Fibroblast of skin of abdomen (primary cell): ENCODE results near the gene CISTR.
"Not testable (repeated sequence)": the region's sequence is repeated elsewhere in the genome, so short reads cannot be mapped to it uniquely, and the experiment has no call there.

Experiments used
- DNase-seq: peaks from one replicate; pipeline ENCODE4 v3.0.0-alpha.2; 2013

CISTR gene

DNA sequence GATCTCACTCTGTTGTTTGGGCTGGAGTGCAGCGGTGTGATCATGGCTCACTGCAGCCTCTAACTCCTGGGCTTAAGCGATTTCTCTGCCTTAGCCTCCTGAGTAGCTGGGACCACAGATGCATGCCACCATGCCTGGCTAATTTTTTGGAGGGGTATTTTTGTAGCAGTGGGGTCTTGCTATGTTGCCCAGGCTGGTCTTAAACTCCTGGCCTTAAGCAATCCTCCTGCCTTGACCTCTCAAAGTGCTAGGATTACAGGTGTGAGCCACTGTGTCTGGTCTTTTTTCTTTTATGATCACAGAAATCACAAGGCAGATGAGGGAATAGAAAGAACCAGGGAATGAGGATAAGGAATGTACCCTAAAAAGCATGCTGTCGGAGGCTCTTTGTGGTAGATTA is 11.0 kb upstream of the CISTR start:
- DNase-seq, result not testable (repeated sequence)

DNA sequence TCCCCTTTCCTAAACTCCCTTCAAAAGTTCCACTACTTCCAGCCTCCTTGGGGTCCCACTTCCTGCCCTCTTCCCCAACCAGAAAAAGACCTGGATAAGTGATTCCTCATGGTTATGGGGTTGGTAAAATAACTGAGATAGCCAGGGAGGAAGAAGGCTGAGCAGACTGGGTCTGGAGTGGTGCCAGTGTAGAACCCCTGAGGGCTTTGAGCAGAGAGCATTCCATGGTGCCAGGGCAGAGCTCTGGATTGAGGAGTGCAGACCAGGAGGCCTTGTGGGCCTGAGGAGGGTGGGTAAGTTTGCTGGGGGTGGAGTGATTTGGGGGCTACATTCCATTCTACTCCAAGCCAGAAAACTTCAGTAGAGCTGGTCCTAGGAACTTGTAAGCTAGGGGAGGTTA is 9.5 kb upstream of the CISTR start:
- DNase-seq, result no peak

DNA sequence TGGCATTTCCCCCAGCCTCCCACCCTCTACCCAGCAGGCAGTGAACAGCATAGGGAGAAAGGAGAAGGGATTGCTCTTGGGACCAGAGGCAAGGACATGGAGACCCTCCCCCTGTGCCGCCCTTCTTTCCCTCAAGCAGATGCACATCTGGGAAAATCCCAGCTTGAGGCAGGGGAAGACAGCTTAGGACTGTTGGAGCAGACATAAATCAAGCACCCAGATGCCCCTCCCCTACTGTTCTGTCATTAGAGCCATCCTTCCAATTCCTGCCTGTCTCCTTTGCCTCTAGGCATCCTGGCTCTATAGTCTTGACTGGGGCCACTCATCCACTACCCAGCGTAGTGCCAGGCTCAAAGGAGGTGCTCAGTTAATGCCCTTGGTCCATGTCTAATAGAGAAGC is 7.5 kb upstream of the CISTR start:
- no peak for DNase-seq

DNA sequence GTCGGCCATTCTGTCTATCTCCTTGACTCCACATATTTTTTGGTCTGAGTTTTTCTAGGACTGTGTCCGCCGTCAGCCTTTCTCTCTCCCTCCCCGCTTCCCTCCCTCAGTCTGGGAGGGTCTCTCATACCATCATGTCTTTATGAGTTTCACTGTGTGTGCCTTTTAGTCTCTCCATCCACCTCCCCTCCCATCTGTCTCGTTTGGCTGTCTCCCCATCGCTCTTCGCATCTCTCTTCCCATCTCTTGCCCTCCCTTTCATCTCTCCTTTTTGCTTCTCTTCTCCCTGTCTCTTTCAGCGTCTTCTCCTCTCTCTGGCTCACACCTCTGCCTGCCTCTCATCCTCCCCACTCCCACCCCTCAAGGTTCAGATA is 6.9 kb upstream of the CISTR start:
- no peak for DNase-seq

DNA sequence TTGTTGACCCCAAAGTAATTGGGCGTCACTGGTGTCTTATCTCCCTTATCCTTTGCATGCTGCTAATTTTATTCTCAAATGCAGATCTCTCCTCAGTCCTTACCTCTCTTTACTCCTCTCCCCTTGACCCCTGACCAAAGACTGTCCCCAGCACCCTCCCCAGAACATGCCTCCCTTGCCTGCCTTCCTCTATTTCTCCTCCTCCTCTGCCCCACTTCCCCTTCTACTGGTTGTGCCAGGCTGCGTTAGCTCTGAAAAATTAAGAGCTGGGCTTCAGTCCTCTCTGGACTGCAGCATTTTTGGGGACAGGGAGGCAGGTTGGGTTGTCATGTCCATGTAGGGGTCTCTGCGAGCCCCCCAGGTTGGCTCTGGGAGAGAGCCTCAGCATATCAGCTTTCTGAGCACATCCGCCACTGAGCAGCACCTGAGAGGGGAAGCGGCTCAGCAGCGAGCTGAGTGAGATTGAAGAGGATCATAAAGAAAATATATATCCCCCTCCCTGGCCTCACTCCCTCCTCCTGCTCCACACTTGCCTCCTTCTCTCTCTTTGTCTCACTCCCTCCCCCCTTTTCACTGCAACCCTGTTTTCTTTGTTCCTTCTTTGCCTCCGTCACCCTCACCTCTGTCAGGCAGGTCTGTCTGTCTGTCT is 6.4 kb upstream of the CISTR start:
- DNase-seq, result no peak

DNA sequence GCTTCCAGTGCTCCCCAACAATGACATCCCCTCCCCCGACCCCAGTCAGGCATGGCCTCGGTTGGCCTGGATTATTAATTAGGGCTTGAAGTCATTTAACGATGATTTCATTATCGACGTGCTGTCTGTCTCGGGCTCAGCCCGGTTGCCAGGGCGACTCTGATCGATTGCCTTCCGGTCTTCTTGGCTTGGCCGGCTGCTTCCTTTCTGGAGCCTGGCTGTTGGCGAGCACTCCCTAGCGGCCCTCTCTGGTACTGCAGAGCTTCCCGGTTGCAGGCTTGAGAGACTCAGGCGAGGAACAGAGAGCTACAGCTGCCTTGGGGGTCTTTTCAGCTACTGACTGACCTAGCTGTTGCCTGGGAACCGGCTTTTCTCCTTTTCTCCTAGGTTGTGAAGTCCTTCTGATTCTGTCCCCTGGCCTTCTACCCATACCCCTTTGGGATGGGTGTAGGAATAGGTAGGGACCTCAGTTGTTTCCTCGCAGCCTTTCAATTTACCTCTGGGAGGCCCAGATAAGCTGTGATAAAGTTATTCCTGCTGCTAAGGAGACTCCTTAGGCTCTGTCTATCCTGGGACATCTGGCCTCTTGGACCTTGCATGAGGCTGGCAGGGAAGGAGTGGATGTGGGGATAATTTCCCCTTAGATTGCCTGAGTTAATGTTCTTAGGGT is 5.5 kb upstream of the CISTR start:
- peak; percentile 52 for DNase-seq

DNA sequence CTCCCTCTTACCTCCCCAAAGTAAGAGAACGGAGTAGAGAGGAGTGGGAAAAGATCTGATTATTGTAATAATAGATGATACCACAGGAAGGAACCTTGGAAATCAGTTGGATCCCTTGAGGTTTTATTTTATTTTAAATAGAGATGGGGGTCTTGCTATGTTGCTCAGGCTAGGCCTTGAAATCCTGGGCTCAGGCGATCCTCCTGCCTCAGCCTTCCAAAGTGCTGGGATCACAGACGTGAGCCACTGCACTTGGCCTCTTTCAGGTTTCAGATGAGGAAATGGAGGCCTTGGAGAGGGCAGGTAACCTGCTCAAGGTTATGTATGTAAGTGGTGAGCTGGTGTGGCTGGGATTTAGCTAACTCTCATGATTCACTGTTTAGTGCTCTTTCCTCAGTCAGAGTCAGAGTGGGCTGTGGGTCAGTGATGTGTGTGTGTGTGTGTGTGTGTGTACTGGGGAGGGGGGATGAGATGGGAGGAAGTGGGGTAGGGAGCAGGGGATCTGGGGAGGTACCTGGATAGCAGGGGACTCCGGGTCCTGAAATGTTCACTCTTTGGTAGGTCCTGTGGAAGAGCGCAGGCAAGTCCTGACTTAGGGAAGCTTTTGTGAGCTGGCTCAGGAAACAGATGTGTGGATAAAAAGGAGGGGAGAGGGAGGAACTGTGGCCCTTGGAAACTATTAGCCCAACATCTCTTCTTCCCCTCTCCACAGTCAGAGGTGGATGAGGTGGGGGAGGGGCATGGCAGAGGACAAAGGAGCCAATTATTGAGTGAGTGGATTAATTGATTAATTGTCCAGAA is 4.7 kb upstream of the CISTR start:
- no peak for DNase-seq

DNA sequence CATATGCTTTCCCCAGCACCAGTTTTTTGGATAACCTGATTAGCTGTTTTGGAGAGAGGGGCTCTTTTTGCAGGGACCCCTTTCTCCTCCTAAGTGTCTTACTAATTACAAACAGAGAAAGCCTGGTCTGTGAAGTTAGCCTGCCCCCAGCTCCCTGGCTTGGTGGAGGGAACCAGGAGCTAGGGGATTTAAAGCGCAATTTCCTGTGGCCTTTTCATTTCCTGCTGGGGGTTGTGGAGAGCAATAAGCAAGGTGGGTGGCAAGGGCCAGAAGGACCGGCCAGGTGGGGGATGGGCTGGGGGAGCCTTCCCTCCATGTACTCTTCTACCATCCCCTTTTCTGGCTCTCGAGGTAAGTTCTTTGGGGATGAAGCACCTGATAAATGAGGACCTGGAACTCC is 4.1 kb upstream of the CISTR start:
- DNase-seq, result no peak

DNA sequence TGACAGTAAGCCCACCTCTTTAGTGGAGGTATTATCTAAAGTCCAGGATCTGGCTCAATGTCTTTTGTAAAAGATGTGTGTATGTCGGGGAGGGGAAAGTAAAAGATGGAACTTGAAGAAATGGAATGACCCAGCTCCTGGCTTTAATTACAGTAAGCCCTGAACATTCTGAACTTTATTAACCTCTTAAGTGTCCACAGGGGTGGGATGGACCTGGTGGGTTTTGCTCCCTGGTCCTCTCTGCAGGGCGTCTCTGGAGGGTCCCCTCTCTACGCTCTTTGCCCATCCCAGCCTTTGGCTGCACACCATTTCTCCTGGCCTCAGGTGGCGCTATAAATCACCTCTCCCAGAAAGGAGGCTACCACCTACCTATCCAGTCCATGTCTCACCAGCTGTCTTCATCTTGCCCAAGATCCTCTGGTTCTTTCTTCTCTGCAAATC is 3.7 kb upstream of the CISTR start:
- no peak for DNase-seq

DNA sequence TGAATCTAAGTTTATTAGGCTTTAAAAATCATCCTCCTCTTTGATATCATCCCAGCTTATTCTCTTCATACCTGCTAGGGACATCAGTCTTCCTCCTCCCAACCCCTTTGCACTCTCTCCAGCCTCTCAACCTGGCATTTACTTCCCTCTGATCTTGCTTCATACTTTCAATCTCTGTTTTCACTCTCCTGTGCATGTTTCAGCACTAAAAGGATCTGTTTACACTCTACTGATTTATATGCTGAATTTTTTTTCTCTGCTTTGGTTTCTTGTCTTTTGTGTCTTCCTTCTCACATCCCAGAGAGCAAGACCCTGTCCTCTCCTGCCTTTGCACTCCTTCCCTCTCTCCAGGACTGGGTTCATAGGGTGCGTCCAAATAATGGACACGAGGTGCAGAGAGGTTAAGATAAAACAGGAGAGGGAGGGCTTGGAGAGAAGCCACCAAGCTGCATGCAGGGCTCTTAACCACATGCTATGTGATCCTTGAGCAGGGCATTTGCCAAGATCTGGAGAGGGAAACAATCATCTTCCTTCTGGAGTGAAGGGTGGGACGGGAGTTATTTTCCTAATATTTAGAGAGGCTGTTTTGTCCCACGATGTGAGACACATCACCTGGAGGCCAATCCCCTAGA is 3.0 kb upstream of the CISTR start:
- peak; percentile 26 for DNase-seq

DNA sequence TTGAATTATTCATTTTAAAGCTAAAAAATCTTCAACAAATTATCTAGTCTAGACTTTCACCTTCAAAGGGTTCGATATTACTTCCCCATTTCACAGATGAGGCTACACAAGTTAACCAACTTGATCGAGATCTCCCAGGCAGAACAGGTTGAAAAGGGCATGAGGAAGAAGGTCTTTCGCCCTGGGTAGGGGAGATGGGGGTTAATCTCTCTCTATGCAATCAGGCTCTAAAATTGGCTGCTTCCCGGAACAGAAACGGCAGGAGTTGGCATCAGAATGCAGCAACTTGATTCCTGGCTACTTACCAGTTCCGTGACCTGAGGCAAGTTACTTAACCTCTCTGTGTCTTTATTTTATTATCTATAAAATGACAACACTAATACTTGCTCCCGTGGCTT is 2.4 kb upstream of the CISTR start:
- DNase-seq, result no peak

DNA sequence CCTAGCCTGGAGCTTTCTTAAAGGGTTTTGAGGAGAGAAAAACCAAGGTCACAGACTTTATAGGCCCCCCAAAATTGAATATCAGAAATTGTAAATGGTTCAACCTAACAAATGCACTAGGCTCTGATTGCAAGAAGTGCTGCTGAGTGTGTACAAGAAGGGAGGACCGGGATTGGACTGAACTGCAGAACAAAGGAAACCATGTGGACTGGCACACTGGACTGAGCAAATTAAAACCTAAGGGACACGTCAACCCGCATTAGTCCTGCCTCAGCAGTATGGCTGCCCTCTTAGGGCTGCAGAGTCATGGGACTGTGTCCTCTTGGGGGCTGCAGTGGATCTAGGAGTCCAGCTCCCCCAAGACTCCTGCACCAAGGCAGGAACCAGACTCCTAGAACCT is 842 bp upstream of the CISTR start:
- DNase-seq, result no peak

DNA sequence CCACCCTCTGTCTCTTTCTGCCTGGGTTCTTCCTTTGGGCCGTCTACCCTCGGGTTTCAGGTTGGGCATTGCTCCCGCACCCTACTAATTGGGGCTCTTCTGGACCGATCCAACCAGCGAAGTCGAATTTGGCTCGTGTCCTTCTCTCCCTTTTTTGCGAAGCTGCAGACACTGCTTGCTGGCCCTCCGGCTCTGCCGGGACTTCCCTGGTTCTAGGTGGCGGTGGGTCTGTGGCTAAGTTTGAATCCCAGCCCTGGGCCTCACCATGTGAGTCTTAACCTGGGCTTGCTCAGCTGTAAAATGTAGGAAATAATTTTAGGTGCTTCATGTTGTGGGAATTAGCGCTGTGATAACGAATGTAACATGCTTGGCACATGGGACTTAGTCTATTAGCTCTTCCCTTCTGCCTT is 418 bp upstream of the CISTR start:
- DNase-seq, result no peak

DNA sequence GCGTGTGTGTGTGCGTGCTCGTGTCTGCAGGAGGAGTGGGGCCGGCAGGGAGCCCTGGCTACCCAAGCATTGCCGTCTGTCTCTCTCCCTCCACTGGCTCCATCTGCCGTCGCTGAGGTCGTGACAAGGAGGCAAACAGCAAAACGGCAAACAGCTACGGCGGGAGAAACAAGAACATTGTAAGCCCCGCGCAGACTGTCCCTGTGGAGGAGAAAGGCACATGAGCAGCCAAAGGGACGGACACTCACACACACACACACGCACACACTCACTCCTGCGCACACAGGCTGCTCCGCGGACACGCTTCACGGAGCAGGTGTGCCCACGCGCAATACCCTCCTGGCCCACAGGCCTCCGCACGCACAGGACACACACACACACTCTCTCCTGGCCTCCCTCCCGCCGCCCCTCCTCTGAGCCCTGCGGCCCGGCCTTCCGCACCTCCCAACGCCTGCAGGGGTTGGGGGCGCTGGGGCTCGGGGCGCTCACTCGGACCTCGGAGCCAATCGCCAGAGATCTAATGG is 905 bp downstream of the CISTR start:
- no peak for DNase-seq

DNA sequence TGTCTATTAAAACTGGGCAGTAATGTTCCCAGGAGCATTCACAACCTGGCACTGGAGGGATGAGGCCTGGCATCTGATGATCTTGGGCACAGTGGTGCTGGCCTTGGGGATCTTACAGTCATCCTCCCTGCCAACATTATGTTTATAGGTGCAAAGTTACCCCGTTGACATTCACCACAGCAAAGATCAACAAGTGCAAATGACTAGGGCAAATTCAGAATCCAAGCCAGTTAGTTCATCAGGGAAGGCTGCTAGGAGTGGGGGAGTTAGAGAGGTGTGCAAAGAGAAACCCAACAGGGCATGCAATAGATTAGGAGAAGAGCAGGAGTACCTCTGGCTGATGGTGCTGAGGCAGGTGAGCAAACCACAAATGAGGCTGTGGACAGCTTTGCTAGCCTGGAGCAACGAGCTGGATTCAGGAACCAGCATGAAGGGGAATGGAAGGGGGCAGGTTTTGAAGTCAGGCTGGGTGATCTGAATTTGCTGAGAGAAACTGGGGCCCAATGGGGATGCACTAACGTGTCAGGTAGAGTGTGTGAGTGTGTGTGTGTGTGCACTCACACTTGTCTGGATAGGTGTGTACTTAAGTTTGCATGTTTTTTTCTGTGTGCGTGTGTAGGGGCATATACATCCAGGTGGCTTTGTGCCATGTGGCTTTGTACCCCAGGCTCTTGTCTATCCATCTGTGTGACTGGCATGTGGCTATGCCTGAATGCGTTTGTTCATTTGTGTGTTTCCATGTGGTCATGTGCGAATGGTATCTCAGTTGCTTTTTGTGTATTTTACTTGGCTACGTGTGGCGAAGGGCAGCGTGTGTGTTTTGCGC is 1.6 kb downstream of the CISTR start:
- no peak for DNase-seq

DNA sequence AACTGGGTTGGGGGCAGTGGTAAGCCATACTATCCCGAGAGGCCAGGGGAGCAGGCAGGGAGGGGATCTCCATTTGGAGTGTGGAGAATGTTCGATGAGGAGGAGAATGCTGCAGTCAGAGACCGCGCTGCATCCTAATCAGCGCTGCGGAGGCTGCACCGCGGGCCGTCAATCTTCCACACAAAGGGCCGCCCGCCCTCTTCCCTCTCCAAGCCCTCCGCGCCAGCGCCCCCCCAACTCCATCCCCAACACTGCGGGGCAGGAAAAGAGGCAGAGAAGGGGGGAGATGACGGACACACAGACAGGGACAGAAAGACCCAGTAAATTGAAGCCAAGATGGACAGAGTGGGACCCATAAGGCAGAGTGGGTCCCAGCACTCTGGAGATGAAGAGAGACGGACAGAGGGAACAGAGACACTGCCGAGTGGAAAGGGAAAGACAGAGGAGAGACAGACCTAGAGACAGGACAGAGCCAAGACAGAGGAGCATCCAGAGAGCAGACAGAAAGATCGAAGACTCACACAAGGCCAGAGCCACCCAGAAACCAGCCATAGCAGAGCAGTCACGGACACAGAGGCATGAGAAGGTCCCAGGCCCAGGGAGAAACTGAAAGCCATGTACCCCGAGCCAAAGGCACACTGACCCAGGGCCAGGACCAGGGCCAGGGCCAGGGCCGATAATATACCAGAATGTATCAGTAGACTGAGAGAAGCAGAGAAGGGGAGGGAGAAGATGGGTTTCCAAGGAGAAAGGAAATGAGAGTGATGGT is 3.5 kb downstream of the CISTR start:
- DNase-seq, result no peak

DNA sequence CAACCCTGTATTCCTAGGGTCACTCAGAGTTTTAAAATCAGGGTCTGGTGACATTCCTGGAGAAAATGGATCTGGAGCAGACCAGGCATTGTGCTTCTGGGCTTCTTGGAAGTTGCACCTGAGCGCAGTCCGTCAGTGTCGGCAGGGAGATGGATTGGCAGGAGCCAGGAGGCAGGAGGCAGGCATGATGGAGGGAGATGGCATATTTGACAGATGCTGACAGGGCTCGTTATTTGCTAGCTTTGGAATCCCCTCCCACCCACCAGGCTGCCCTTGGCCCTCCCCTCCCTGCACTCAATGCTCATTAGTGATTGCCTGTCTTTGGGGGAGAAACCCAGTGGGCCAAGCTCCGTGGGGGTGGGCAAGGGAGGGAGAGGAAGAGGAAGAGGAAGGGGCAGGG is 4.7 kb downstream of the CISTR start:
- no peak for DNase-seq

DNA sequence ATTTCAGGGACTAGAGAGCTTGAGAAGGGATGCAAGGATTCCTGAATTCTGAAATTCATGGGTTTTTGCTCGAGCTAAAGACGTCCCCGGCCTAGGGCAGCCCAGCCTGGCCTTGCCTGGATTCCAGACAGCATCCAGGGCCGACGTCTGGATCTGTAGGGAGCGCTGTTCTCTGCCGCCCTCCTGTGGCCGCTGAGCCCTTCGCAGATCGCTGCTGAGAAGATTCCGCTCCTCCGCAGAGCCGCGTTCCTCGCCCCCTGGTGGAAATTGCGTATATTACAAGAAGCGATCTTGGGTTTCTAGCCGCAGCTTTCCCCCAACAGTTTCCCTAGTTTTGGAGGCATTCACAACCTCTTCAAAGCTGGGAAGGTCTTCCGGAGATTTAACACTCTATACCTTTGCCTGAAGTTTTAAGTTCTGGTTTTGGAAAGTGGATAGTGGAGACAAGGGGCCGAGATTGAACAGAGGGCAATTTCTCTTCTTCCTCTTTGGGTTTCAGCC is 5.1 kb downstream of the CISTR start:
- peak; percentile 88 for DNase-seq

DNA sequence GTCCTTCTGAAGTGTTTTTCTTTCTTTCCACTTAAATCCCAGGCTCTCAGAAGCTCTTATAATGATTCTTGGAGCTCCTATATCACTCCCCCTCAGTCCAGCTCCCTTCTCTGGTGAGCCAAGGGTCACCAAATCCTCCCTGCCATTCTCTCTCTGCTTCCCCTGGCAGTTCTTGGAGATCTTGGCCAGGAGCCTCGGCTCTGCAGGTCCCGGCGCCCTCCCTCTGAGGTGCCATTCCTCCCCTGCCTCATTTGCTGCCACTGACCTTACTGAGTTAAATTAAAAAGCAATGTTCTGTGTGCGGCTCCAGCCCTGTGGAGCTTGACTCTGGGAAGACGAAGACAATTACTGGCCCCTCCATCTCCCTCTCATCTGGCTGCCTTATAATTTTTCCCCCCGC is 7.0 kb downstream of the CISTR start:
- DNase-seq, result no peak

DNA sequence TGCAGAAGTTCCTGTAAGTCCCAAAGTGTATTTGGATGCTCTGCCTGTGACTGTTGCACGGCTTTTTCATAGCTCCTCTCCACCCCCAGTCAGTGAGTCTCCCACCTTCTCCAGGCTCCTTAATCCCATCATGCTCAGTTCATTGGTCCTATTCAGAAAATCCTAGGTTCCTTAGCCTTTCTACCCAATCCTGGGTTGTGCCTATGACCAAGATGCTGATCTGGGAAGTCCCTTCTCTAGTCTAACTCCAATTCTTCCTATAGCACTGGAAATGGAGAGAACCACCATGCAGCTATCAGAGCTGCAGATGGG is 7.7 kb downstream of the CISTR start:
- DNase-seq, result no peak
